HG03135 (cell line): ENCODE data around the gene DNAJC6.
"Not testable (repeated sequence)": the region's sequence is repeated elsewhere in the genome, so short reads cannot be mapped to it uniquely, and the experiment has no call there.

Experiments used
- ATAC-seq: cut with Tn5 transposase; IDR thresholded peaks from one replicate; pipeline ENCODE4 v1.9.1; 2021; ENCODE audit warnings: mild to moderate bottlenecking, moderate library complexity; ENCODE audit not compliant: unreplicated experiment

DNAJC6 gene

DNA sequence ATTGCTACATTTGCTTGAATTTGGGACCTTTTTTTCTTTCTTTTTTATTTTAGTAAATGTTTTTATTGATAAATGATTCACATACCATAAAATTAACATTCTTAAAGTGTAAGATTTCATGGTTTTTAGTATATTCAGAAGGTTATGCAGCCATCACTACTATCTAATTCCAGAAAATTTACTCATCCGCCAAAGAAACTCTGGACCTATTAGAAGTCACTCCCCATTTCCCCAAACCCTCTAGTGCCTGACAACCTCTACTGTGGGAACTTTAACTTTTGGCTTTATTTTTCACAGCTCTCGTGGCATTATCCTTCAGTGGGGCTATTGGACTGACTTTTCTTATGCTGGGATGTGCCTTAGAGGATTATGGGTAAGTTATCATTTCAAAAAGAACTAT lies 115.7 kb downstream of the DNAJC6 start:
- ATAC-seq, result no peak

DNA sequence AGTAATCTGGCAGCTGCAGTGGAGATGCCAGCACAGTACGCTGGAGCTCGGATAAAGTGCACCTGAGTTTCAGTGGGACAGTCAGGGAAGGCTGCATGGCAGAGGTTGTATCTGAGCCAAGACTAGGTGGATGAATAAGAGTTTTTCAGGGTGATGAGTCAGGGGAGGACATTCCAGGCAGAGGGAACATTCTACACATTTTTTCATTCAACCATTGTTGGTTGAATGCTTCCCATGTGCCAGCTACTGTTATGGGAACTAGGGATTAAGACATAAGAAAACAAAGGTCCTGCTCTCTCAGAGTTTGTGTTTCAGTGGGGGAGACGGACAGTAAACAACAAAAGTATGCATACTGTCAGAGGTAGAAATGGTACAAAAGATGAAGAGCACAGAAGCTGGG lies 116.4 kb downstream of the DNAJC6 start:
- no peak for ATAC-seq

DNA sequence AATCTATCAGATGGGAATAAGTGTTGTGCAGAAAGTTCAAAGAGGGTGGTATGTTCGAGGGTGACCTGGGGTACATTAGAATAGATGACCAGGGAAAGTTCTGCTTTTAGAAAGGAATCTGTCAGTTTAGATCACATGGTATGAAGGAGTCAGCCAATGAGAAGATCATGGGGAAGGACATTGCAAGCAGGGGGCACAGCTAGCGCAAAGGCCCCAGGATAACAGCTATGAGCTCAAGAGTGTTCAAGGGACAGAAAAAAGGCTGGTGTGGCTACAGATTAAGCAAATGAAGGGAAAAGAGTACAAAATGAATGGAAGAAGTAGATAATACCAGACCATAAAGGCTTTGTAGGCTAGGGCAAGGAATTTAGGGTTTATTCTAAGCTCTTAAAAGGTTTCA lies 119.7 kb downstream of the DNAJC6 start:
- ATAC-seq, result no peak

DNA sequence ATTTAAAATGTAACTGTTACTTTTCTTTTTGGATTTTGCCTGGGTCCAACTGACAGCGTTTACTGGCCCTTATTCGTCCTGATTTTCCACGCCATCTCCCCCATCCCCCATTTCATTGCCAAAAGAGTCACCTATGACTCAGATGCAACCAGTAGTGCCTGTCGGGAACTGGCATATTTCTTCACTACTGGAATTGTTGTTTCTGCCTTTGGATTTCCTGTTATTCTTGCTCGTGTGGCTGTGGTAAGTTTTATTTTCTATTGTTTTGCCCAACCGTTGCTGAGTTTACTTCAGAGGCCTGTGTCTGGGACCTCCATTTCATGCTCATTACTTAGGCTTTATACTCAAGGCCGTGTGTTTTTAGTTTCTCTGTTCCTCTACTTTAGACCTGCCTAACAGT lies 120.5 kb downstream of the DNAJC6 start:
- ATAC-seq, result no peak

DNA sequence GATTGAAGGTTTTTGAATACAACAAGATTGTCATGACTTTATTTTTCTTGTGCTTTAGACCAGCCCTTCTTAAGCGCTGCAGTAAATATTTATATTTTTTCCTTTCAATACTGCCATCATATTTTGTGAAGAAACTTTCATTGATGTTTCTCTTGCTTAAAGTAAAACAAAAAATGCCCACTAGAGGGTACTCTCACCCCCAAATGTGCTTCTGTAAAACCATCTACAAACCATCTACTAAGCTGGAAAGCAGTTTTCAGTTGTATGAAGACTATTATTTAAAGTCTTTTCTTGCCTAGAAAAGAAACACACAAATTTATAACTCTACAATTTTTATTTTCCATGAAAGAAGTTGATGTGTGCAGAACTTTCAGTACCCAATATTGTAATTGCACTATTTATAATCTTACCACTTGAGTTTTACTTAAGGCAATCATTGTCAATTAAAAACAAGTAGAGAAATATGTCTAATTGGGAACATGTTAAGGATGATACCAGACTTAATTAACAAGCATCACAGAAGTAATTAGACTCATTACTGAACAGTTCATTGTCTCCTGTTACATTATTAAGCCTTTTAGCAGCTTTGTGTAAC lies 121.9 kb downstream of the DNAJC6 start:
- no peak for ATAC-seq

DNA sequence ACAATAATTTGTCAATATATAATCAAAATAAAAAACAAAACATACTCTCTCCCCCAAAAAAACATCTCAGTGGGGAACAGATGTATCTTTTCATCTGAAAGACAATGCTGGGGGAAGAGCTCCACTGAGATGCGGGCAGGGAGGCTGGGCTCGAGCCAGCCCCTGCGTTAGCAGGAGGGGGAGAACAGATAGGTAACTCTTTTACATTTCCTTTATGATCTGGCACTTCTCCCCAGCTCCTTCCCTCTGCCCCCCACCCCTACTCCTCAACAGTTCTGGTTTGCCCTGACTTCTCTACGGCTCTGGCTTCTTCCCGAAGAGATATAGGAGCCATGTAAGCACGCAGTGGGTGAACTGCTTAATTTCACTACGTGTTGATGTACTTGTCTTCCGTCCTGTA lies 123.6 kb downstream of the DNAJC6 start:
- no peak for ATAC-seq

DNA sequence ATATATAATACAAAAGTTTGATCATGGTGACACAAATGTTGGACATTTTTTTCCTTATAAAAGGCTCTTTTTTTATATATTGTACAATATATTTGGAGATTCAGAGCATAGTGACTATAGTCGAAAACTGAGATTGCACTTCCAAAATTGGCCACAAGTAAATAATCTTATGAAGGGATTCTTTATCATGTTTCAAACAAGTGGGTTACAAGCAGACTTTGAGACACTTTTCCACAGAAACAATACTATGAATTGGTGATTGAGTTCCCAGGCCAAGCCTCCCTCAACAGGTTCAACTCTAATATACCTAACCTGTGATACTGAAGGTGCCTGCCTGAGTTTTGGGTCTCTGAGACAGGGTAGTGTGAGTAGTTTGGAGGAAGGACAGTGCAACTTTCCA lies 124.9 kb downstream of the DNAJC6 start:
- ATAC-seq, result no peak

DNA sequence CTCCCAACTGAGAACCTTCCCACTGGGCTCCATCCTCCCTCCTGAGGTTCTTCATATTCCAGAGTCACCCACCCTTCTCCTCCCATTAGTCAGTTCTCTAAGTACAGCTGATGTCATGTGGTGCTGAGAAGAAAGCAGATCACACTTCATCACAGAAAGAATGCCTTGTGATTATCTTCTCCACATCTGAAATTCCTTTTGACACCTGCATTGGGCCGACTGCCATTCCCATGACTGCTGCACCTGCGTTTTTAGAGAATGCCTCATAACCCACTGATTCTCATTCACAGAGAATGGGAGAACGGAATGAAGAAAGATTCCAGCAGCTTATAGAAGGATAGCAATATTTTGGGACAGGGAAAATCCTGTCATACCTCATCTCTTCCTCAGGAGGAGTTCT lies 125.4 kb downstream of the DNAJC6 start:
- ATAC-seq, result no peak

DNA sequence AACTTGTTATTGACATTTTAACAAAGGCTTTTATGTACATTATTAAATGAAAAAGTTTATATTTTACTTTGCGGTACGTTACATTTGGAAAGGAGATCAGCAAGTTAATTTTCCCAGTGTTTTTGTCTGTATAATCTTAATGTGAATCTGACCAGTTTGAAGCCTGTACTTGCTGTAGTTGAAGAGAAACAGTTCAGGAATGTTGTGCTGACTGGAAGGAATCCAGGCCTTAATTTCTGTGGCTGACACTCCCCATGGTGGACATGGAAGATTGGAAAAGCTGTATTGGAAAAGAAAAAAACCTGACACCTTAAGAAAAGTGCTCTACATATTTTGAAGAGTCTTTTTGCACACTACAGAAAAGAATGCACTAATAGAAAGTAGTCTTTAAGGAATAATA lies 126.6 kb downstream of the DNAJC6 start:
- ATAC-seq, result no peak

DNA sequence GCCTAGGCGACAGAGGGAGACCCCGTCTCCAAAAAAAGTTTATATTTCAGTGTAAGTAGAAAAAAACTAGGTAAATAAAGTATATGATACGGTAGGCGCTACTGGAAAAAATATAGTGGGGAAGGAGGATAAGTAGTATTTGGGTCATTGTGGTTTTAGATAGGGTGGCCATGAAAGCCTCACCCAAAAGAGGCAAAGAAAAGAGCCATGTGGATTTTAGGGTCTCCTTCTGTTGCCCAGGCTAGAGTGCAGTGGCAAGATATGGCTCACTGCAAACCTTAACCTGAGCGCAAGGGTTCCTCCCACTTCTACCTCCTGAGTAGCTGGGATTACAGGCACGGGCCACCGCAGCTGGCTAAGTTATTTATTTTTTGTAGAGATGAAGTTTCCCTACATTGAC lies 128.3 kb downstream of the DNAJC6 start:
- ATAC-seq, result no peak

DNA sequence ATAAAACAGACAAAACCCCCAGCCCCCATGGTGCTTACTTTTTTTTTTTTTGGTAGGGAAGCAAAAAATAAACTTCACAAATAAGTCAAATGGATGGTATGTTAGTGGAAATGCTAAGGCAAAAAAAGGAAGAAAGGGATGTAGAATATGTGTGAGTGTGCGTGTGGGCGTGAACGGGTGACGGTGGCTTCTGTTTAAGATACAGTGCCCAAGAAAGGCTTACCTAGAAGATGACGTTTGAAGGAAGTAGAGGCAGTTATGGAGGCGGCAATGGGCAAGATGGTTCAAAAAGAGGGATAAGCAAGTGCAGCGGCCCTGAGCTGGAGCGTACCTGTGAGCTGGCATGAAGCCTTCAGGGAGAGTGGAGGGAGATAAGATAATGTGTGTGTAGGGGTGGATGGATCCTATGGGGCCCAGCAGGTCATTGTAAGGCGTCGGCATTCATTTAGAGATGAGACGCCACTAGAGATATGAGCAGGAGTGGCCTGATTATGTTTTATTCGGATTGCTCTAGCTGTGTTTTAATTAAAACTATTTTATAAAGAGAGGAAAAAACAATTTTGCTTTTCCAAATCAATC lies 131.1 kb downstream of the DNAJC6 start:
- ATAC-seq, result no peak

DNA sequence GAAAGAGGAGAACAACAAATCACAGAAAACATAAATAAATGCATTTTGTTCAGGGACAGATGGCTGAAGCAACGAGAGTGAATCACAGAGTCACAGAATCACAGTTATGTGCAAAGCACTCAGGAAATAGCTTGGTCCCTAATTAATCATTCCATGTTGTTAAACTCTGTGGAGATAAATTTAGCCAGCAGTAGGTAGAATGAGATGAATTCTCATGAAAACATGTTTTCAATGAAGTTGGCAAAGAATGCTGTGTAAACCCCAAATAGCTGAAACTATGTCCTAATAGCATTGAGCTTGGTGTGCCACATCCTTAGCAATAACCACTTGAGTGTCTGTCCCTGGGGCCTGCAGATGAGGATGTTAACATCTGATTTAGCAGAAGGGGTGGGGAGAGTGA lies 131.6 kb downstream of the DNAJC6 start:
- no peak for ATAC-seq

DNA sequence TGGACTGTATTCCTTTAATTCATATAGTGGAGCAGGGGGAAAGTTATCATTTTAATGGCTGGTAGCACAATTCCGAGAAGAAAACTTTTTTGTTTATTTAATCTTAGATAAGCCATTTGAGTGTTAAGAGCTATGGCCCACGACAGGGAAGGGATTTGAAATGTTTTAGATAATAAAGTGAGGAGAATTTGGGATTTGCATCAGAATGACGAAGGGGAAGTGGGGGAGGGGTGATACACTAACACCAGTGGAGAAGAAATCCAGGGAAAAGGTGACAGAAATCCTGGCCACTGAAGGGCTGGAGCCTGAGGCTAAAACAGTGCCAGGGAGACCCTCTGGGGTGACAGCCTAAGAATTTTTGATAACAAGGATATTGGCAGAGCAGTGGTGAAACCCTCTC lies 132.1 kb downstream of the DNAJC6 start:
- ATAC-seq, result no peak

DNA sequence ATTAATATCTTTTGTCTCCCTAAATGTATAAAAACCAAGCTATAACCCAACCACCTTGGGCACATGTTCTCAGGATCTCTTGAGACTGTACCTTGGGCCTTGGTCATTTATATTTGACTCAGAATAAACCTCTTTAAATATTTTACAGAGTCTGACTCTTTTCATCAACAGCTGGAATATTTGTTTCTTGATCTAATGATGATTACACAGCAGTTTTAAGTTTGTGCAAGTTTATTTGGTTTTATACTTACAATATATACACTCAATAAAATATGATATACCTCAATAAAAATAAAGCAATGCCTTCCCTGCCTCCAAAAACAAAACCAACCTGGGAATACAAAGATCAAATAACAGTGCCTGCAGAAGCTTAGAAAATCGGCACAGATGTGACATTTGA lies 133.1 kb downstream of the DNAJC6 start:
- ATAC-seq, result no peak

DNA sequence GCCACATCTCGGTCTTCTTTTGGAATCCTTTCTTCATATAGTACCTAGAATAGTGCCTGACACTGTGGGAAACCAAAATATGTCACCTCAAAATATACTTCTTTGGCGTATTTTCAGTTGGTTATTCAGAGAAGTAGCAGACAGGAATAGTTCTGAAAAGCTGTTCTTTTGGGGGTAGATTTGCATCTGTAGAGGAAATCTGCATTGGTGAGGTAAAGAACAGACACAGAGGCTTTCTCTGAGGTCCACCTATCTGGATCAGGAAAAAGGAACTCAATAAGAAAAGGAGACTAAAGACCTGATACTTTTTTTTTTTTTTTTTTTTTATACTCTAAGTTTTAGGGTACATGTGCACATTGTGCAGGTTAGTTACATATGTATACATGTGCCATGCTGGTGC lies 134.3 kb downstream of the DNAJC6 start:
- ATAC-seq, result no peak

DNA sequence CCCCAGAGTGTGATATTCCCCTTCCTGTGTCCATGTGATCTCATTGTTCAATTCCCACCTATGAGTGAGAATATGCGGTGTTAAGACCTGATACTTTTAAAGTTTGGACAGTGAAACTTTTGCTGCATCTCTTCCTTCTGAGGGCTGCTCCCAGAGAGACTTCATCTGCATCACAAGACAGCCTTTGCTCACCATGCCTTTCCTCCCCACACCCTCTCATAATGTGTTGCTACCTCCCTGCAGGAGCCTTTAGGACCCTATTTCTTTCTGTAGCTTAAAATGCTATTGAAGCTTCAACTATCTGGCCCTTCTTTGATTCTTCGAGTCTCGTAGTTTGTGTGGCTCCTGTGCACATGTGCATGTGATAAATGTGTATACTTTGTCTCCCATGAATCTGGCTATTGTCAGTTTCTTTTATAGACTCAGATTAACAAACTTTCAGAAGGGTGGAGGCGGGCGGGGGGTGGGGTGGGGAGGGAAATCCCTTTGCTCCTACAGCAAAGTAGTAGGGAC lies 134.8 kb downstream of the DNAJC6 start:
- ATAC-seq, result no peak

DNA sequence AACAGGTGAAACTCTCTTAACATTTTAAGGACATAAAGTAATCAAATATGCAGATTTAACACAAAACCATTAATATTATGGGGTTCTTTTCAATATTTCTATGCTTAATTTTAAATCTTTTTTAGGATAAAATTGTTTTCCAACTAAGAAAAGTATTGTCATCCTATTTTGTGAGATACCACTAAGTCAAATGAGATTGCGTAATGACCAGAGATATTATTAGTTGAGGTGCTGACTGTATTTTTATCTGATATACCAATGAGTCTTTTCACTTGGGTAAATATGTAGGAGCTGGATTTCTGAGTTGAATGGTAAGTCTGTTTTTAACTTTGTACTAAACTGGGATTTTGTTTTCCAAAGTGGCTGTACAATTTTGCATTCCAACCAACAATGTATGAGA lies 136.5 kb downstream of the DNAJC6 start:
- ATAC-seq, result no peak

DNA sequence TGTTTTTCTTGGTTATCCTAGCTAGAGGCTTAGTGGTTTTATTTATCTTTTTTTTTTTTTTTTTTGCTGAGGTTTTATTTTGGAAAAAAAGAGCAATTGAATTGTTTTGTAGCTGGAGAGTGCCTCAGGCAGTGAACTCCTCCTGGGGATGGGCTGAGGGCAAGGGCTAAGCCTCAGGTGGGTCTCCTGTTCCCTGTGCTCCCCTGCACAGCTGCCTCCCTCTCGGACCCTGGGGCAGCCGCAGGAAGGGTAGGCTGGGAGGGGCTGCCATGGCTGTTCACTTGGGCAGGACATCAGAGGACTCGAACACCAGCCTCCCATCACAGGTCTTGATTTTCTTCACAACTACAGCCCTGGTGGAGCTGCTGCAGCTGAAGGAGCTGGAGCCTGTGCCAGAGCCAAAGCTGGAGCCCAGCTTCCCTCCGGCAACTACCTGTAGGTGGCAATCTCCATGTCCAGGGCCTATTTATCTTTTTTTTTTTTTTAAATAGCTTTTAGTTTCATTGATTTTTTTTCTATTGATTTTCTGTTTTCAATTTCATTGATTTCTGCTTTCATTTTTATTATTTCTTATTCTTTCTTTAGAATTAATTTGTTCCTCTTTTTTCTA lies 140.0 kb downstream of the DNAJC6 start:
- no peak for ATAC-seq

DNA sequence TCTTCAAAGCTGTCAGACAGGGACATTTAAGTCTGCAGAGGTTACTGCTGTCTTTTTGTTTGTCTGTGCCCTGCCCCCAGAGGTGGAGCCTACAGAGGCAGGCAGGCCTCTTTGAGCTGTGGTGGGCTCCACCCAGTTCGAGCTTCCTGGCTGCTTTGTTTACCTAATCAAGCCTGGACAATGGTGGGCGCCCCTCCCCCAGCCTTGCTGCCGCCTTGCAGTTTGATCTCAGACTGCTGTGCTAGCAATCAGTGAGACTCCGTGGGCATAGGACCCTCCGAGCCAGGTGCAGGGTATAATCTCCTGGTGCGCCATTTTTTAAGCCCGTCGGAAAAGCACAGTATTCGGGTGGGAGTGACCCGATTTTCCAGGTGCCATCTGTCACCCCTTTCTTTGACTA lies 146.3 kb downstream of the DNAJC6 start:
- ATAC-seq, result not testable (repeated sequence)

DNA sequence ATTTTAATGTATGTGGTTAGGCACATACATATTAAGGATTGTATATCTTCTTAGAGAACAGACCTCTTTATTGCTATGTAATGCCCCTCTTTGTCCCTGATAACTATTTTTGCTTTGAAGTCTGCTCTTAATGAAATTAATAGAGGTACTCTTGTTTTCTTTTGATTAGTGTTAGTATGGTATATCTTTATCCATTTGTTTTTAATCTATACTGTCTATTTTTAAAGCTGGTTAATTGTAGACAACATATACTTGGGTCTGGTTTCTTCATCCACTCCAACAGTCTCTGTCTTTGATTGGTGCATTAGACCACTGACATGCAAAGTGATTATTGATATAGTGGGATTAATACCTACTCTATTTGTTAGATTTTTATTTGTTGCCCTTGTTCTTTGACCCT lies 147.1 kb downstream of the DNAJC6 start:
- ATAC-seq, result no peak

DNA sequence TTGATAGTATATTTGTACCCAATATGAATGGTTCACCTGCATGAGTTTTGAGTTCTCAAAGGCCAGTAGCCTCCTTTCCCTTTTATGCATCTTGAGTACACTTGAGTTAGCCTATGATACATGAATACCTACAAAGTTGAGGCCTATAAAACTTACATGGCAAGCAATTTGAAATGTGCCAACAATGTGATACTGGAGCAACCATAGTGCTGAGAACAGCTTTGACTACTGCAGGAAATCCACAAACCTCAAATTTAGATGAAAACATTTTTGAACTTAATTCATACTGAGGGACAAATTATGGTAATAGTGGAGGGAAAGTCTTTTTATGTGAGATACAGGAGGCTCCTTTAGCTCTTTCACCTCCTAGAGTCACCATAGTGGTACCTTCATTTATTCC lies 148.5 kb downstream of the DNAJC6 start:
- no peak for ATAC-seq

DNA sequence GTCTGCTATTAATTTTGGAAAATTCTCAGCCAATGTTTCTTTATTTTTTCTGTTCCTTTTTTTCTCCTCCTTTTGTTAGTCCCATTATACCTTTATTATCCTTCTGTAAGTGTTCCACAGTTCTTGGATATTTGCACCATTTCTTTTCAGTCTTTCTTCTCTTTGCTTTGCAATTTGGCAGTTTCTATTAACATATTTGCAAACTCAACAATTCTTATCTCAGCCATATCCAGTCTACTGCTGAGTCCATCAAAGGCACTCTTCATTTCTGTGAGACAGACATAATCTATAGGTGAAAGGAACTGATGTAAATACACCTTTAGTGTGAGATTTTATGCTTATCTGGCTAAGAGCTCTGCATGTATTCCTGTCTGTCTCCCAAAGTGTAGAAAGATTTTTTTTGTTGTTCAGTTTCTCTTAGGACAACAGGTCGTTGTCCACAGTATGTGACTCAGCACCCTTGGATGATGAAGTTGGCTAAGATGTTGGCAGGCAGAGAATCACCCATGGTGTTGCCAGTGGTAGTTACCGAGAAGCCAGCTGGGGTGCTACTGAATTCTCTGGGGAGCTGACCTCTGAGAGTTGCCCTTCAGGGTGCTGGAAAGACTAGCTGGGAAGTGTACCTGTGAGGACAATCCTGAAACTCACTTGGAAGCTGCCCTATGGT lies 149.5 kb downstream of the DNAJC6 start:
- ATAC-seq, result no peak
